Measurements from ENCODE around the gene EXT2.

The EXT2 gene

GRCh38 chr11:44177905-44178304, 82.4 kb downstream of the EXT2 start:
- TF ChIP-seq ZFX (IDR thresholded peaks at IDR 0.05) = no peak
- TF ChIP-seq CTCF (conservative IDR thresholded peaks at IDR 0.05) = no peak
- H3K27ac ChIP-seq = no peak overlapping the region

- TF ChIP-seq CTCF (conservative IDR thresholded peaks at IDR 0.05) = no peak
- no peak for TF ChIP-seq ZFX (IDR thresholded peaks at IDR 0.05)
- H3K27ac ChIP-seq = no peak overlapping the region
These were observed 82.9 kb downstream of the EXT2 start for GRCh38 chr11:44178381-44178780.

GRCh38 chr11:44179173-44179572, 83.7 kb downstream of the EXT2 start:
- H3K27ac ChIP-seq = no peak overlapping the region
- TF ChIP-seq CTCF (conservative IDR thresholded peaks at IDR 0.05) (no peak), ZFX (IDR thresholded peaks at IDR 0.05) (no peak)

- no peak for TF ChIP-seq ZFX (IDR thresholded peaks at IDR 0.05)
- no peak for TF ChIP-seq CTCF (conservative IDR thresholded peaks at IDR 0.05)
- no peak overlapping the region for H3K27ac ChIP-seq
These were observed 84.6 kb downstream of the EXT2 start for GRCh38 chr11:44180107-44180506.

- H3K27ac ChIP-seq = no peak overlapping the region
- TF ChIP-seq ZFX (IDR thresholded peaks at IDR 0.05) = no peak
- TF ChIP-seq CTCF (conservative IDR thresholded peaks at IDR 0.05) = no peak
These were observed 90.0 kb downstream of the EXT2 start for GRCh38 chr11:44185522-44185921.

GRCh38 chr11:44186321-44186930, 90.9 kb downstream of the EXT2 start:
- no peak for TF ChIP-seq CTCF (conservative IDR thresholded peaks at IDR 0.05)
- TF ChIP-seq ZFX (IDR thresholded peaks at IDR 0.05) = no peak
- H3K27ac ChIP-seq = no peak overlapping the region

- no peak overlapping the region for H3K27ac ChIP-seq
- TF ChIP-seq ZFX (IDR thresholded peaks at IDR 0.05) (no peak), CTCF (conservative IDR thresholded peaks at IDR 0.05) (no peak)
These were observed 93.2 kb downstream of the EXT2 start for GRCh38 chr11:44188643-44189042.

Measured in C4-2B (cell line).